Ishikawa (cell line): ENCODE data around the gene TIAM2.
"Not testable (repeated sequence)": the region's sequence is repeated elsewhere in the genome, so short reads cannot be mapped to it uniquely, and the experiment has no call there.

ENCODE experiments used
- CREB1 ChIP-seq: IDR thresholded peaks from 2 replicates; pipeline ENCODE4 v1.6.1; 2012; ENCODE audit warnings: low read depth
- REST ChIP-seq: IDR thresholded peaks from 2 replicates; pipeline ENCODE4 v1.6.1; 2012; ENCODE audit warnings: low read depth, mild to moderate bottlenecking
- YY1 ChIP-seq: IDR thresholded peaks from 2 replicates; pipeline ENCODE4 v1.6.1; 2012; ENCODE audit warnings: low read depth

GRCh38 chr6:155268088-155268867 is 273.2 kb downstream of the TIAM2 start:
- not testable (repeated sequence) for TF ChIP-seq REST, YY1, CREB1
